Gastroesophageal sphincter (tissue), 3 donors: Measurements from ENCODE around the gene KDM3B.

ENCODE experiments used
- POLR2A ChIP-seq, 2 donors: fragments of 450-650 bp; IDR thresholded peaks; one replicate each; pipeline ENCODE4 v1.6.1; 2017; ENCODE audit warnings: antibody characterized with exemption in 2 of 2, mild to moderate bottlenecking in 2 of 2, moderate library complexity in 1 of 2
- TF ChIP-seq, protein P1 (sequence below), 4 experiments: fragments of 200-600 bp in 2 of 4; fragments of 450-650 bp in 2 of 4; sonication (generic) in 1 of 4; IDR thresholded peaks; one replicate each; pipeline ENCODE4 v1.5.1; 2017 to 2019; ENCODE audit warnings: antibody characterized with exemption in 4 of 4, mild to moderate bottlenecking in 2 of 4, moderate library complexity in 2 of 4

DNA sequence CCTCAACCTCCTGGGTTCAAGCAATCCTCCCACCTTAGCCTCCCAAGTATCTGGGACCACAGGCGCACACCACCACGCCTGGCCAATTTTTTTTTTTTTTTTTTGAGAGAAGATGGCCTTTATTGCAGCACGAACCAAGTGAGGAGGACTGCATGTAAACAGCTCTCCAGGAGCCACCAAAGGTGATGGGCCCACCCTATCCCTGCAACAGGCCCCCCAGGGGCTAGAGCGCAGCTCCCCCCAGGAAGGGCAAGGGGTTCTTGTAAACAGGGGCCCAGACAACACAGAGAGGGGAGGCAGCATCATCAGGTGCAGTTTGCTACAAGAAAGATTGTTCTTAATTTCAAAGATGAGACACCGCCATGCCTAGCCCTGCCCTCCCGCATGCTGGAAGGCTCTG is 100.2 kb downstream of the KDM3B start:
- TF ChIP-seq, protein P1, sequence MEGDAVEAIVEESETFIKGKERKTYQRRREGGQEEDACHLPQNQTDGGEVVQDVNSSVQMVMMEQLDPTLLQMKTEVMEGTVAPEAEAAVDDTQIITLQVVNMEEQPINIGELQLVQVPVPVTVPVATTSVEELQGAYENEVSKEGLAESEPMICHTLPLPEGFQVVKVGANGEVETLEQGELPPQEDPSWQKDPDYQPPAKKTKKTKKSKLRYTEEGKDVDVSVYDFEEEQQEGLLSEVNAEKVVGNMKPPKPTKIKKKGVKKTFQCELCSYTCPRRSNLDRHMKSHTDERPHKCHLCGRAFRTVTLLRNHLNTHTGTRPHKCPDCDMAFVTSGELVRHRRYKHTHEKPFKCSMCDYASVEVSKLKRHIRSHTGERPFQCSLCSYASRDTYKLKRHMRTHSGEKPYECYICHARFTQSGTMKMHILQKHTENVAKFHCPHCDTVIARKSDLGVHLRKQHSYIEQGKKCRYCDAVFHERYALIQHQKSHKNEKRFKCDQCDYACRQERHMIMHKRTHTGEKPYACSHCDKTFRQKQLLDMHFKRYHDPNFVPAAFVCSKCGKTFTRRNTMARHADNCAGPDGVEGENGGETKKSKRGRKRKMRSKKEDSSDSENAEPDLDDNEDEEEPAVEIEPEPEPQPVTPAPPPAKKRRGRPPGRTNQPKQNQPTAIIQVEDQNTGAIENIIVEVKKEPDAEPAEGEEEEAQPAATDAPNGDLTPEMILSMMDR (IDR thresholded peaks at IDR 0.05) = no peak
- TF ChIP-seq POLR2A (IDR thresholded peaks at IDR 0.05) = no peak
